Endothelial cell of umbilical vein (primary cell): ENCODE data around the gene TSR3.

ENCODE experiments used
- EZH2 ChIP-seq: IDR thresholded peaks from 2 replicates; pipeline ENCODE4 v1.6.1; 2012; ENCODE audit warnings: borderline replicate concordance, low read depth, mild to moderate bottlenecking, moderate library complexity, low read length, inconsistent platforms; ENCODE audit not compliant: severe bottlenecking
- FOS ChIP-seq: IDR thresholded peaks from 2 replicates; pipeline ENCODE4 v1.6.1; 2011; ENCODE audit warnings: mild to moderate bottlenecking, low read length, moderate library complexity, borderline replicate concordance; ENCODE audit not compliant: insufficient read depth
- POLR2A ChIP-seq: IDR thresholded peaks from 2 replicates; pipeline ENCODE4 v1.6.1; 2012; ENCODE audit warnings: low read depth, mild to moderate bottlenecking, control low read depth, low read length
- POLR2AphosphoS5 ChIP-seq: IDR thresholded peaks from 2 replicates; pipeline ENCODE4 v1.6.1; 2012; ENCODE audit warnings: low read depth, mild to moderate bottlenecking, control low read depth, low read length, moderate library complexity; ENCODE audit not compliant: insufficient read depth
- TF ChIP-seq, protein P1 (sequence below), 2 donors: IDR thresholded peaks; 1 replicate in 1 of 2; 2 replicates in 1 of 2; pipeline ENCODE4 v1.5.1; 2011; ENCODE audit warnings: low read length in 2 of 2, mild to moderate bottlenecking in 2 of 2, moderate library complexity in 2 of 2, control low read depth in 1 of 2, inconsistent platforms in 1 of 2, low read depth in 1 of 2; ENCODE audit not compliant: insufficient read depth in 1 of 2; ENCODE audit errors: extremely low read depth in 1 of 2

- TF ChIP-seq, protein P1, sequence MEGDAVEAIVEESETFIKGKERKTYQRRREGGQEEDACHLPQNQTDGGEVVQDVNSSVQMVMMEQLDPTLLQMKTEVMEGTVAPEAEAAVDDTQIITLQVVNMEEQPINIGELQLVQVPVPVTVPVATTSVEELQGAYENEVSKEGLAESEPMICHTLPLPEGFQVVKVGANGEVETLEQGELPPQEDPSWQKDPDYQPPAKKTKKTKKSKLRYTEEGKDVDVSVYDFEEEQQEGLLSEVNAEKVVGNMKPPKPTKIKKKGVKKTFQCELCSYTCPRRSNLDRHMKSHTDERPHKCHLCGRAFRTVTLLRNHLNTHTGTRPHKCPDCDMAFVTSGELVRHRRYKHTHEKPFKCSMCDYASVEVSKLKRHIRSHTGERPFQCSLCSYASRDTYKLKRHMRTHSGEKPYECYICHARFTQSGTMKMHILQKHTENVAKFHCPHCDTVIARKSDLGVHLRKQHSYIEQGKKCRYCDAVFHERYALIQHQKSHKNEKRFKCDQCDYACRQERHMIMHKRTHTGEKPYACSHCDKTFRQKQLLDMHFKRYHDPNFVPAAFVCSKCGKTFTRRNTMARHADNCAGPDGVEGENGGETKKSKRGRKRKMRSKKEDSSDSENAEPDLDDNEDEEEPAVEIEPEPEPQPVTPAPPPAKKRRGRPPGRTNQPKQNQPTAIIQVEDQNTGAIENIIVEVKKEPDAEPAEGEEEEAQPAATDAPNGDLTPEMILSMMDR (IDR thresholded peaks at IDR 0.05; ENCODE audit: extremely low read depth in 1 of 2, insufficient read depth in 1 of 2, low read depth in 1 of 2, low read length in 2 of 2) = no peak
- TF ChIP-seq POLR2A (no peak), POLR2AphosphoS5 (no peak), EZH2 (no peak), FOS (no peak)
These were observed 25.3 kb downstream of the TSR3 start for GRCh38 chr16:1326391-1326790.
